GM12878 (cell line): ENCODE measurements around the gene APOBEC3H. TPM values are rescaled to one million over a fixed set of nuclear protein-coding genes. Genes with fewer than 3 reads are reported as not detected.

Experiments used
- ATAC-seq: fragments of 200-7000 bp; cut with Tn5 transposase; 3 replicates; pipeline ENCODE4 v1.9.1; 2020; ENCODE audit warnings: mild to moderate bottlenecking, moderate library complexity
- BruUV-seq: library from RNA; stranded (reverse); fragments of 400-500 nt; replicated peaks from 2 replicates; lab custom pipeline; 2021; lab: Mats Ljungman, UMichigan
- CTCF ChIA-PET: fragments of 300-600 bp; sonication (Branson Sonifier 250); formaldehyde crosslinking; extraction: SDS; loops from one replicate; lab custom pipeline; 2021; ENCODE audit warnings: inconsistent platforms; lab: Yijun Ruan, JAX
- POLR2A ChIA-PET: fragments of 350-600 bp; formaldehyde crosslinking; extraction: SDS; loops from one replicate; lab custom pipeline; 2021; ENCODE audit warnings: inconsistent platforms; lab: Charles Lee
- RAD21 ChIA-PET: fragments of 300-600 bp; sonication (Branson Sonifier 250); formaldehyde crosslinking; loops from one replicate; lab custom pipeline; 2023; ENCODE audit warnings: antibody characterized with exemption; ENCODE audit not compliant: unreplicated experiment; lab: Charles Lee
- SMC1A ChIA-PET: fragments of 300-600 bp; sonication (Branson Sonifier 250); formaldehyde crosslinking; loops from one replicate; lab custom pipeline; 2023; ENCODE audit not compliant: unreplicated experiment, uncharacterized antibody; lab: Charles Lee
- DNase-seq: peaks from one replicate; pipeline ENCODE4 v3.0.0-alpha.2; 2011; ENCODE audit warnings: low read depth, low spot score
- FAIRE-seq: peaks from 3 replicates; lab custom pipeline; 2011; peaks lifted over from hg19 to GRCh38; lab: Jason Lieb, UNC
- H2AFZ ChIP-seq: 2 replicates; pipeline ENCODE4 v1.6.0; 2011; ENCODE audit warnings: low read depth, low read length, control low read depth; ENCODE audit not compliant: control insufficient read depth
- H3K27ac ChIP-seq: 2 replicates; pipeline ENCODE4 v1.5.1; 2011; ENCODE audit warnings: control low read depth; ENCODE audit not compliant: control insufficient read depth, insufficient read depth
- H3K27me3 ChIP-seq, 2 experiments: replicated peaks in 1 of 2; 2 replicates each; pipeline versions ENCODE4 v1.6.0 to v1.6.1; 2011; ENCODE audit warnings: low read length in 1 of 2; ENCODE audit not compliant: control insufficient read depth in 2 of 2, insufficient read depth in 2 of 2
- H3K36me3 ChIP-seq, 2 experiments: 2 replicates each; pipeline ENCODE4 v1.5.1; 2011; ENCODE audit warnings: low read length in 1 of 2; ENCODE audit not compliant: control insufficient read depth in 2 of 2, insufficient read depth in 2 of 2
- H3K4me1 ChIP-seq: 2 replicates; pipeline ENCODE4 v1.6.1; 2011; ENCODE audit warnings: mild to moderate bottlenecking, low read length, moderate library complexity, mixed read lengths; ENCODE audit not compliant: control insufficient read depth, insufficient read depth
- H3K4me2 ChIP-seq: 2 replicates; pipeline ENCODE4 v1.6.0; 2011; ENCODE audit warnings: control low read depth; ENCODE audit not compliant: control insufficient read depth, insufficient read depth
- H3K4me3 ChIP-seq: fragments of 200-600 bp; sonication (generic); 2 replicates; pipeline ENCODE4 v1.5.1; 2016
- H3K79me2 ChIP-seq: 2 replicates; pipeline ENCODE4 v1.6.0; 2011; ENCODE audit warnings: low read length; ENCODE audit not compliant: control insufficient read depth, insufficient read depth
- H3K9ac ChIP-seq: 2 replicates; pipeline ENCODE4 v1.8.0; 2011; ENCODE audit warnings: low read length, control low read depth, mixed read lengths; ENCODE audit not compliant: control insufficient read depth, insufficient read depth
- H3K9me3 ChIP-seq: replicated peaks from 3 replicates; pipeline ENCODE4 v1.5.1; 2011; ENCODE audit warnings: mild to moderate bottlenecking, low read length; ENCODE audit not compliant: control insufficient read depth, insufficient read depth
- H4K20me1 ChIP-seq: 2 replicates; pipeline ENCODE4 v1.6.0; 2011; ENCODE audit not compliant: control insufficient read depth, insufficient read depth
- CHD2 ChIP-seq: IDR thresholded peaks from 2 replicates; pipeline ENCODE4 v1.6.1; 2011; ENCODE audit warnings: low read depth, low read length, improper control_type of control experiment, borderline replicate concordance
- MXI1 ChIP-seq: fragments of 150-350 bp; IDR thresholded peaks from 2 replicates; pipeline ENCODE4 v1.6.1; 2011; ENCODE audit warnings: low read depth, mild to moderate bottlenecking, inconsistent platforms, low read length, improper control_type of control experiment
- NFYA ChIP-seq: IDR thresholded peaks from 2 replicates; pipeline ENCODE4 v1.6.1; 2011; ENCODE audit warnings: low read depth, mild to moderate bottlenecking, low read length, improper control_type of control experiment, borderline replicate concordance
- POLR2AphosphoS5 ChIP-seq: IDR thresholded peaks from 2 replicates; pipeline ENCODE4 v1.6.1; 2011; ENCODE audit warnings: mild to moderate bottlenecking, low read length, inconsistent platforms
- ZSCAN29 ChIP-seq: fragments of 450-650 bp; IDR thresholded peaks from 2 replicates; pipeline ENCODE4 v1.6.1; 2017; ENCODE audit warnings: mild to moderate bottlenecking, moderate library complexity
- WGBS: methylation state at CpG from one replicate; pipeline ENCODE4 v1.1.6; 2016; ENCODE audit warnings: low lambda C conversion rate; ENCODE audit not compliant: insufficient replicate concordance, insufficient coverage; ENCODE audit errors: missing lambda C conversion rate; 5-methylcytosine and 5-hydroxymethylcytosine counted together
- in situ Hi-C: fragments of 300-500 bp; cut with MboI; formaldehyde crosslinking; loops from 9 replicates; pipeline ENCODE4 v1.14.3; 2018; ENCODE audit warnings: mixed read lengths
- intact Hi-C: fragments of 100-400 bp; cut with micrococcal nuclease; formaldehyde crosslinking; loops from one replicate; pipeline ENCODE4 v1.14.2; 2022; ENCODE audit not compliant: unreplicated experiment
- polyA plus RNA-seq, 11 experiments: library from polyadenylated mRNA; depleted of rRNA in 4 of 11; unstranded in 6 of 11; stranded (reverse) in 5 of 11; fragments of >200 nt; fragmentation: Nextera tagmentation in 4 of 11; fragmentation: Illumina TruSeq in 1 of 11; extraction: Ambion mirVana in 4 of 11; extraction: Trizol in 1 of 11; gene quantifications; 1 replicate in 1 of 11; 2 replicates in 10 of 11; pipeline versions ENCODE4 v1.2.1 to v1.2.3, GENCODE V29; 2011 to 2016; ENCODE audit warnings: inconsistent platforms in 2 of 11, missing spikeins in 2 of 11, low read depth in 1 of 11
- total RNA-seq, 4 experiments: library from RNA; depleted of rRNA in 3 of 4; stranded (reverse); fragments of >200 nt in 3 of 4; fragmentation: Illumina TruSeq in 1 of 4; extraction: Trizol in 1 of 4; gene quantifications; 2 replicates each; pipeline versions ENCODE4 v1.2.1 to v1.2.3, GENCODE V29; 2013 to 2021

APOBEC3H gene
- total and polyA plus RNA-seq, 10 of the 15 experiments (the other 5 are each of a cell fraction or from before 2014, with no cell fraction given): 7.5 to 23.0 (median 14.8) TPM

- Histone ChIP-seq H3K4me2 (no peak overlapping the region), H4K20me1 (no peaks in the 10 kb centered on the region), H3K4me3 (no peak overlapping the region), H3K9me3 (no peaks in the 10 kb centered on the region), H2AFZ (no peak overlapping the region), H3K9ac (no peak overlapping the region), H3K36me3 (peaks cover 1 to 6% of the 10 kb centered on the region in 2 experiments; a peak in 2 of 4 replicates), H3K27me3 (no peaks in the 10 kb centered on the region), H3K79me2 (peaks cover 20% of the 10 kb centered on the region), H3K4me1 (peaks cover 25% of the 10 kb centered on the region), H3K27ac (no peak overlapping the region)
- 78% methylated on average over 12 of the region's 14 CpGs for WGBS
- no TSS peak for BruUV-seq
- FAIRE-seq (no peak), ATAC-seq (no peak), DNase-seq (no peak)
- in situ Hi-C loops (no loop called here), intact Hi-C loops (no loop called here)
- POLR2A ChIA-PET: interaction anchor here (0.6 to 4.8 kb wide), 3 partner anchors 13 to 68 kb away, joined by 3 to 44 read pairs (median 3); partner anchors contain the start of gene APOBEC3H
- RAD21 ChIA-PET: interaction anchor here (0.6 to 0.9 kb wide), 2 partner anchors 14 to 69 kb away, joined by 3 read pairs; partner anchors contain the start of gene APOBEC3H
- CTCF ChIA-PET: interaction anchor here (0.6 kb wide), 1 partner anchor 30 kb away, joined by 3 read pairs; no protein-coding TSS in a partner anchor
- TF ChIP-seq MXI1: no peak
- TF ChIP-seq ZSCAN29: no peak
- TF ChIP-seq POLR2AphosphoS5: 0 out of 2 replicates have a peak, but pooled peaks have one; percentile 20
- no peak for TF ChIP-seq NFYA
- no peak for TF ChIP-seq CHD2
- SMC1A ChIA-PET: interaction anchor here (0.9 kb wide), 1 partner anchor 38 kb away, joined by 3 read pairs; no protein-coding TSS in a partner anchor
Observed at GRCh38 chr22:39083212-39084165, 13.6 kb upstream of the APOBEC3H start.
